Tibial artery (tissue), 4 donors: ENCODE measurements around the gene SREK1.
A peak's percentile ranks its signal among the peaks of the same experiment; 100 is the strongest.
"Not testable (repeated sequence)": the region's sequence is repeated elsewhere in the genome, so short reads cannot be mapped to it uniquely, and the experiment has no call there.

Source experiments
- DNase-seq, 2 donors: peaks; one replicate each; pipeline ENCODE4 v3.0.0-alpha.2; 2019
- H3K27ac ChIP-seq, 2 donors: fragments of 200-600 bp; sonication (generic) in 1 of 2; 1 replicate in 1 of 2; 2 replicates in 1 of 2; pipeline ENCODE4 v1.5.1; 2018 to 2019; ENCODE audit warnings: mild to moderate bottlenecking in 1 of 2
- H3K27me3 ChIP-seq, 2 donors: fragments of 200-600 bp; sonication (generic) in 1 of 2; one replicate each; pipeline versions ENCODE4 v1.5.1 to v1.6.0; 2016 to 2019
- H3K36me3 ChIP-seq, 3 donors: fragments of 200-600 bp; sonication (generic) in 2 of 3; one replicate each; pipeline ENCODE4 v1.5.1; 2016 to 2019; ENCODE audit warnings: mild to moderate bottlenecking in 2 of 3
- H3K4me1 ChIP-seq, 4 donors: fragments of 200-600 bp; sonication (generic) in 2 of 4; 1 replicate in 3 of 4; 2 replicates in 1 of 4; pipeline ENCODE4 v1.5.1; 2016 to 2019
- H3K4me3 ChIP-seq, 2 donors: fragments of 200-600 bp; sonication (generic) in 1 of 2; 1 replicate in 1 of 2; 2 replicates in 1 of 2; pipeline ENCODE4 v1.5.1; 2018 to 2019; ENCODE audit warnings: mild to moderate bottlenecking in 2 of 2
- H3K9me3 ChIP-seq, 3 donors: fragments of 200-600 bp; sonication (generic) in 1 of 3; one replicate each; pipeline ENCODE4 v1.5.1; 2016 to 2019
- intact Hi-C: fragments of 100-400 bp; cut with DNase I; formaldehyde crosslinking; loops from one replicate; pipeline ENCODE4 v1.15.0; 2023; ENCODE audit warnings: low total_unique reads
- TF ChIP-seq, protein P1 (sequence below), 2 experiments: fragments of 200-600 bp in 1 of 2; fragments of 450-650 bp in 1 of 2; IDR thresholded peaks; one replicate each; pipeline ENCODE4 v1.5.1; 2017 to 2019; ENCODE audit warnings: antibody characterized with exemption in 2 of 2, mild to moderate bottlenecking in 1 of 2, moderate library complexity in 1 of 2

The SREK1 gene

GRCh38 chr5:66207800-66208561, 63.9 kb downstream of the SREK1 start:
- H3K27ac ChIP-seq, result no peak overlapping the region
- DNase-seq, result peak in 1 of 2 donors; percentile 39
- intact Hi-C loops, result no loop called here
- no peak overlapping the region for H3K4me3 ChIP-seq
- no peaks in the 10 kb centered on the region for H3K36me3 ChIP-seq
- no peaks in the 10 kb centered on the region for H3K9me3 ChIP-seq
- H3K4me1 ChIP-seq, result no peaks in the 10 kb centered on the region
- no peaks in the 10 kb centered on the region for H3K27me3 ChIP-seq
- TF ChIP-seq, protein P1, sequence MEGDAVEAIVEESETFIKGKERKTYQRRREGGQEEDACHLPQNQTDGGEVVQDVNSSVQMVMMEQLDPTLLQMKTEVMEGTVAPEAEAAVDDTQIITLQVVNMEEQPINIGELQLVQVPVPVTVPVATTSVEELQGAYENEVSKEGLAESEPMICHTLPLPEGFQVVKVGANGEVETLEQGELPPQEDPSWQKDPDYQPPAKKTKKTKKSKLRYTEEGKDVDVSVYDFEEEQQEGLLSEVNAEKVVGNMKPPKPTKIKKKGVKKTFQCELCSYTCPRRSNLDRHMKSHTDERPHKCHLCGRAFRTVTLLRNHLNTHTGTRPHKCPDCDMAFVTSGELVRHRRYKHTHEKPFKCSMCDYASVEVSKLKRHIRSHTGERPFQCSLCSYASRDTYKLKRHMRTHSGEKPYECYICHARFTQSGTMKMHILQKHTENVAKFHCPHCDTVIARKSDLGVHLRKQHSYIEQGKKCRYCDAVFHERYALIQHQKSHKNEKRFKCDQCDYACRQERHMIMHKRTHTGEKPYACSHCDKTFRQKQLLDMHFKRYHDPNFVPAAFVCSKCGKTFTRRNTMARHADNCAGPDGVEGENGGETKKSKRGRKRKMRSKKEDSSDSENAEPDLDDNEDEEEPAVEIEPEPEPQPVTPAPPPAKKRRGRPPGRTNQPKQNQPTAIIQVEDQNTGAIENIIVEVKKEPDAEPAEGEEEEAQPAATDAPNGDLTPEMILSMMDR (IDR thresholded peaks at IDR 0.05), result no peak

- Histone ChIP-seq H3K27me3 (no peaks in the 10 kb centered on the region), H3K9me3 (no peaks in the 10 kb centered on the region), H3K27ac (no peak overlapping the region), H3K4me3 (no peak overlapping the region), H3K4me1 (no peaks in the 10 kb centered on the region), H3K36me3 (no peaks in the 10 kb centered on the region)
- intact Hi-C loops, result no loop called here
- TF ChIP-seq, protein P1 (IDR thresholded peaks at IDR 0.05), result no peak
- DNase-seq, result no peak
Observed at GRCh38 chr5:66209350-66209749, 65.2 kb downstream of the SREK1 start.

GRCh38 chr5:66209794-66210193, 65.7 kb downstream of the SREK1 start:
- H3K4me3 ChIP-seq, result no peak overlapping the region
- no peaks in the 10 kb centered on the region for H3K27me3 ChIP-seq
- no peaks in the 10 kb centered on the region for H3K36me3 ChIP-seq
- intact Hi-C loops, result no loop called here
- no peaks in the 10 kb centered on the region for H3K9me3 ChIP-seq
- H3K27ac ChIP-seq, result no peak overlapping the region
- no peak for DNase-seq
- H3K4me1 ChIP-seq, result no peaks in the 10 kb centered on the region
- TF ChIP-seq, protein P1 (IDR thresholded peaks at IDR 0.05), result no peak

DNA sequence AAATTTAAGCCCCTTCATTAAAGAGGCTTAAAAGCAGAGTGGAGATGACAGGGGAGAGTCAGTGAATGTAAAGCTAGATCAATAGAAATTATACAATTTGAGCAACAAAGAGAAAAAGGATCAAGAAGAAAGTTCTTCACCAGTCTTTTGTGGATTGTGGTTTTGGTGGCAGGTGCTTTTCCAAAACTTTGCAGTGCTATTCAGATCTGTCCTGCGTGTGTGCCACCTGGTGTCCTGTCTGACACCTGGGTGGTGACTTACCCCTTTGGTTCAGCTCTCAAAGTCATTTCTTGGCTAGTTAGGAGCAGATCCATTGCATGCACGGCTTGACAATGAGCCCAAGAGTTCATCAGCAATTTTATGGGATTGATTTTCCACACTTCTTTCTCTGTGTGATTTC, 69.4 kb downstream of the SREK1 start:
- DNase-seq, result no peak
- Histone ChIP-seq H3K4me1 (no peaks in the 10 kb centered on the region), H3K4me3 (no peak overlapping the region), H3K9me3 (no peaks in the 10 kb centered on the region), H3K36me3 (no peaks in the 10 kb centered on the region), H3K27ac (no peak overlapping the region), H3K27me3 (no peaks in the 10 kb centered on the region)
- intact Hi-C loops, result no loop called here
- TF ChIP-seq, protein P1 (IDR thresholded peaks at IDR 0.05), result no peak

GRCh38 chr5:66222455-66222854, 78.4 kb downstream of the SREK1 start:
- Histone ChIP-seq H3K9me3 (peaks cover 0 to 5% (median 0%) of the 10 kb centered on the region in 3 donors), H3K27me3 (no peaks in the 10 kb centered on the region), H3K36me3 (no peaks in the 10 kb centered on the region), H3K27ac (no peak overlapping the region), H3K4me1 (no peaks in the 10 kb centered on the region), H3K4me3 (no peak overlapping the region)
- TF ChIP-seq, protein P1 (IDR thresholded peaks at IDR 0.05), result no peak
- intact Hi-C loops, result no loop called here
- DNase-seq, result no peak

DNA sequence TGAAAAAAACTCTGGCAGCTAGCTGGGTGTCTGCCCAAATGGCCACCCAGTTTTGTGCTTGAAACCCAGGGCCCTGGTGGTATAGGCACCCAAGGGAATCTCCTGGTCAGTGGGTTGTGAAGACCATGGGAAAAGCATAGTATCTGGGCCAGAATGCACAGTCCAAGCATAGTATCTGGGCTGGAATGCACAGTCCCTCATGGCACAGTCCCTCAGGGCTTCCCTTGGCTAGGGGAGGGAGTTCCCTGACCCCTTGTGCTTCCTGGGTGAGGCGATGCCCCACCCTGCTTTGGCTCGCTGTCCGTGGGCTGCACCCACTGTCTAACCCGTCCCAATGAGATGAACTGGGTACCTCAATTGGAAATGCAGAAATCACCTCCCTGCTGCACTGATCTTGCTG, 78.8 kb downstream of the SREK1 start:
- H3K27ac ChIP-seq, H3K36me3 ChIP-seq, DNase-seq, H3K4me3 ChIP-seq, intact Hi-C loops, H3K9me3 ChIP-seq, H3K27me3 ChIP-seq, H3K4me1 ChIP-seq: not testable (repeated sequence)
